Lower lobe of right lung (tissue), 2 donors: Measurements from ENCODE around the gene SSTR3. TPM values are rescaled to one million over a fixed set of nuclear protein-coding genes. Genes with fewer than 3 reads are reported as not detected.
"Not testable (repeated sequence)": the region's sequence is repeated elsewhere in the genome, so short reads cannot be mapped to it uniquely, and the experiment has no call there.

Experiments
- ATAC-seq, 2 donors: fragments of 200-7000 bp; cut with Tn5 transposase; one replicate each; pipeline ENCODE4 v1.9.1; 2020 to 2022; ENCODE audit warnings: mild to moderate bottlenecking in 2 of 2, moderate library complexity in 2 of 2
- DNase-seq: peaks from one replicate; pipeline ENCODE4 v3.0.0-alpha.2; 2020
- H3K27ac ChIP-seq: fragments of 200-600 bp; one replicate; pipeline ENCODE4 v1.8.0; 2022
- H3K27me3 ChIP-seq: fragments of 200-600 bp; one replicate; pipeline ENCODE4 v1.8.0; 2022; ENCODE audit warnings: low read depth
- H3K36me3 ChIP-seq: fragments of 200-600 bp; one replicate; pipeline ENCODE4 v1.8.0; 2022; ENCODE audit warnings: mild to moderate bottlenecking
- H3K4me1 ChIP-seq: fragments of 200-600 bp; one replicate; pipeline ENCODE4 v1.8.0; 2022
- H3K4me3 ChIP-seq: fragments of 200-600 bp; one replicate; pipeline ENCODE4 v1.8.0; 2022; ENCODE audit warnings: mild to moderate bottlenecking
- H3K9me3 ChIP-seq: fragments of 200-600 bp; one replicate; pipeline ENCODE4 v1.8.0; 2022
- intact Hi-C: fragments of 100-400 bp; cut with DNase I; formaldehyde crosslinking; loops from one replicate; pipeline ENCODE4 v1.11.0; 2022
- total RNA-seq: library from RNA; stranded (reverse); fragmentation: NEBNext Ultra II Directional; extraction: Animal tissue kit (Norgen Biotek cat#: 25700); gene quantifications from one replicate; pipeline ENCODE4 v1.2.1, GENCODE V29; 2021
- TF ChIP-seq, protein P1 (sequence below): fragments of 200-600 bp; IDR thresholded peaks from one replicate; pipeline ENCODE4 v1.8.0; 2022; ENCODE audit warnings: antibody characterized with exemption, mild to moderate bottlenecking
- donor health status: DM: no; HTN: yes; CAD: no; lungs with severe emphysema.

Gene SSTR3
- total RNA-seq, 1 donor from 2014 or later: not detected

DNA sequence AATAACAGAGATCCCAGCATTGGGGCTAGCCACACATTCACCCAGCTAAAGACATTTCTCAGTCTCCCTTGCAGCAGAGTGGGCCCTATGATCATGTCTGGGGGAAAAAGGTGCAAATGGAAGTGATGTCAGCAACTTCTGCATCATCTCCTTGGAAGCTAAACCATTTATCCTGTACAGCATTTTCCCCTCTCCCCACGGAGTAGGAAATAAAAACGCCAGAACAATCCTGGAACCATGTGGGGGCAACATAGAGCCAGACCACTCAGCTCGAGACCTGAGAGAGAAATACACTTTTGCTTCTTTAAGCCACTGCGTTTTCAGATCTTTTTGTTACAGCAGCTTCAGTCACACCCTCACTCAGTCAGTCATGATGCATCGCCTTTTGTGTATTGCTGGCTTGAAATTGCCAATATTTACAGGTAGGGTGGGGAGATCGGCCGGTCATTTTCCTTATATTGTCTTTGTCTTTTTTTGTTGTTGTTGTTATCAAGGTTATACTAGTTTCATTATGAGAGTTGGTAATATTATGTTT, 40.9 kb upstream of the SSTR3 start:
- H3K27ac ChIP-seq: no peak overlapping the region
- H3K36me3 ChIP-seq: no peaks in the 10 kb centered on the region
- no peaks in the 10 kb centered on the region for H3K4me1 ChIP-seq
- DNase-seq: no peak
- no peak for ATAC-seq
- peaks cover 33% of the 10 kb centered on the region for H3K27me3 ChIP-seq
- intact Hi-C loops: no loop called here
- H3K4me3 ChIP-seq: no peak overlapping the region
- no peaks in the 10 kb centered on the region for H3K9me3 ChIP-seq
- TF ChIP-seq, protein P1, sequence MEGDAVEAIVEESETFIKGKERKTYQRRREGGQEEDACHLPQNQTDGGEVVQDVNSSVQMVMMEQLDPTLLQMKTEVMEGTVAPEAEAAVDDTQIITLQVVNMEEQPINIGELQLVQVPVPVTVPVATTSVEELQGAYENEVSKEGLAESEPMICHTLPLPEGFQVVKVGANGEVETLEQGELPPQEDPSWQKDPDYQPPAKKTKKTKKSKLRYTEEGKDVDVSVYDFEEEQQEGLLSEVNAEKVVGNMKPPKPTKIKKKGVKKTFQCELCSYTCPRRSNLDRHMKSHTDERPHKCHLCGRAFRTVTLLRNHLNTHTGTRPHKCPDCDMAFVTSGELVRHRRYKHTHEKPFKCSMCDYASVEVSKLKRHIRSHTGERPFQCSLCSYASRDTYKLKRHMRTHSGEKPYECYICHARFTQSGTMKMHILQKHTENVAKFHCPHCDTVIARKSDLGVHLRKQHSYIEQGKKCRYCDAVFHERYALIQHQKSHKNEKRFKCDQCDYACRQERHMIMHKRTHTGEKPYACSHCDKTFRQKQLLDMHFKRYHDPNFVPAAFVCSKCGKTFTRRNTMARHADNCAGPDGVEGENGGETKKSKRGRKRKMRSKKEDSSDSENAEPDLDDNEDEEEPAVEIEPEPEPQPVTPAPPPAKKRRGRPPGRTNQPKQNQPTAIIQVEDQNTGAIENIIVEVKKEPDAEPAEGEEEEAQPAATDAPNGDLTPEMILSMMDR: no peak

DNA sequence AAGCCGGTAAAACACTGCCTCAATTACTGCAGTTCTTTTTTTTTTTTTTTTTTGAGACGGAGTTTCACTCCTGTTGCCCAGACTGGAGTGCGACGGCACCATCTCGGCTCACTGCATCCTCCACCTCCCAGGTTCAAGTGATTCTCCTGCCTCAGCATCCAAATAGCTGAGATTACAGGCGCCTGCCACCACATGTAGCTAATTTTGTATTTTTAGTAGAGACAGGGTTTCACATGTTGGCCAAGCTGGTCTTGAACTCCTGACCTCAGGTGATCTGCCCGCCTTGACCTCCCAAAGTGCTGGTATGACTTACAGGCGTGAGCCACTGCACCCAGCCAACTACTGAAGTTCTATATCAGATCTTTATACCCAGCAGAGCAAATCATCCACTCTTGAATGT, 39.6 kb upstream of the SSTR3 start:
- H3K4me3 ChIP-seq, H3K27ac ChIP-seq, H3K9me3 ChIP-seq, H3K36me3 ChIP-seq, H3K4me1 ChIP-seq, ATAC-seq, intact Hi-C loops: not testable (repeated sequence)
- DNase-seq: peak; percentile 6
- H3K27me3 ChIP-seq: peaks cover 24% of the 10 kb centered on the region

DNA sequence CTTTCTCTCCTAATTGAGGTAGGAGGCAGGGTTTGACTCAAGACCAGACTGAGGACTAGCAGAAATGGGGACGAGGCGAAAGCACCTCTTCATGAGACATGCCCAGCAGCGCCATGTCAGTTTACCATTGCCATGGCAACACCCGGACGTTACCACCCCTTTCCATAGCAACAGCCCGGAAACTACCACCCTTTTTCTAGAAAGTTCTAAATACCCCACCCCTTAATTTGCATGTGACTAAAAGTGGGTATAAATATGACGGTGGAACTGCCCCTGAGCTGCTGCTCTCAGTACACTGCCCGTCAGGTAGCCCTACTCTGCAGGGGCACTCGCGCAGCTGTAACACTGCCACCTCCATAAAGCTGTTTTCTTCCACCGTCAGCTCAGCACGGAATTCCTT, 37.7 kb upstream of the SSTR3 start:
- intact Hi-C loops: no loop called here
- Histone ChIP-seq H3K27me3 (peaks cover 8% of the 10 kb centered on the region), H3K4me3 (no peak overlapping the region), H3K9me3 (no peaks in the 10 kb centered on the region), H3K36me3 (no peaks in the 10 kb centered on the region), H3K27ac (no peak overlapping the region), H3K4me1 (peaks cover 6% of the 10 kb centered on the region)
- DNase-seq: peak; percentile 6
- TF ChIP-seq, protein P1: no peak
- no peak for ATAC-seq

DNA sequence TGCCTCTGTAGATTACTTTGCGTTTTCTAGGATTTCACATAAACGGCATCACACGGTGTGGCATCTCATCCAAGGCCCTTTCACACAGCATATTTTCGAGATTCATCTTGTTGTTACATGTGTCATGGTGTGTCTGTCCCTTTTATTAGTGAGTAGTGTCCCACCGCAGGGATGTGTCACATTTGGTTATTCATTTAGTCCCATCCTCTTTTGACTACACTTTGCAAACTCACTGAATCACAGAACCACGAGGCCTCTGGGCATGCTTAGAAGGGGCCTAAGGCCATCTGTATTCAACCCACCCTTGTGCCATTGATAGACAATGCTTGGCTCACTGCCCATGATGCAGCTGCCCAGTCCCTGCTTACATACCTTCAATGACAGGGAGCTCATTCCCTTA, 36.0 kb upstream of the SSTR3 start:
- DNase-seq (no peak), ATAC-seq (no peak)
- Histone ChIP-seq H3K27ac (no peak overlapping the region), H3K9me3 (no peaks in the 10 kb centered on the region), H3K4me1 (peaks cover 17% of the 10 kb centered on the region), H3K27me3 (peaks cover 10% of the 10 kb centered on the region), H3K4me3 (no peak overlapping the region), H3K36me3 (no peaks in the 10 kb centered on the region)
- TF ChIP-seq, protein P1: no peak
- intact Hi-C loops: no loop called here

DNA sequence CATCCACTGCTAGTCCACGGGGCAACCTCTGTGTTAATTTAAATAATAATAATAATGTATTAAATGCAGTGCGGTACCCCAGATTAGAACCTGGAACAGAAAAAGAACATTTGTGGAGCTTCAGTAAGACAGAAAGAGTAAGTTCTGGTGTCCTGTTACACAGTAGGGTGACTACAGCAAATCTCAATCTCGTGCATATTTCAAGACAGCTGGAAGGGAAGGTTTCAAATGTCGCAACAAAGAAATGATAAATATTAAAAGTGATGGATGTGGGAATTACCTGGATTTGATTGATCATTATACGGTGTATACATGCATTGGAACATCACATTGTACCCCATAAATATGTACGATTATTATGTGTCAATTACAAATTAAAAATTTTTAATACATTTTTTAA, 33.5 kb upstream of the SSTR3 start:
- intact Hi-C loops: no loop called here
- no peak for ATAC-seq
- H3K27me3 ChIP-seq: peaks cover 25% of the 10 kb centered on the region

More for the DNA sequence above, 33.5 kb upstream of the SSTR3 start:
- DNase-seq: no peak
- H3K4me1 ChIP-seq: peaks cover 25% of the 10 kb centered on the region
- peaks cover 4% of the 10 kb centered on the region for H3K36me3 ChIP-seq
- no peak overlapping the region for H3K27ac ChIP-seq
- TF ChIP-seq, protein P1: no peak
- no peaks in the 10 kb centered on the region for H3K9me3 ChIP-seq
- H3K4me3 ChIP-seq: no peak overlapping the region
